RCC 7860 (cell line): Measurements from ENCODE around the gene SLC22A3.

Experiments
- DNase-seq: peaks from one replicate; pipeline ENCODE4 v3.0.0-alpha.2; 2015; ENCODE audit warnings: low spot score
- FAIRE-seq: peaks from 2 replicates; lab custom pipeline; 2012; peaks lifted over from hg19 to GRCh38; lab: Jason Lieb, UNC

SLC22A3 gene

DNA sequence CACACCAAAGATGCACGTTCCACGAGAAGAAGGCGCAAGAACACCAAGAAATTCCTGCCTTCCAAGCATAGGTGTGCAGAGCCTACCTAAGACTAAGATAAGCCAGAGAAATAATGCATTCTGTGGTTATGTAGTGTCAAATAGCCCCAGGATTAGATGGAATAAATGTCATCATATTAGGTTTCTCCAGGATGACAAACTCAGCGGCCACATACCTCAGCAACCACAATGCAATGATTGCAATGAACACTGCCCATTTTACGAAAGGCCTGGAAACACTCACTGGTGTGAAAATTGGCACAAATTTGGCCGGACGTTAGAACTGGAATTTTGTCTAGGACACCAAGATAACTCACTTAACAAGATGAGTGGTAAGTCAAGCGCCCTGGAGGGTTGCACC is 129.7 kb downstream of the SLC22A3 start:
- DNase-seq = no peak
- no peak for FAIRE-seq

DNA sequence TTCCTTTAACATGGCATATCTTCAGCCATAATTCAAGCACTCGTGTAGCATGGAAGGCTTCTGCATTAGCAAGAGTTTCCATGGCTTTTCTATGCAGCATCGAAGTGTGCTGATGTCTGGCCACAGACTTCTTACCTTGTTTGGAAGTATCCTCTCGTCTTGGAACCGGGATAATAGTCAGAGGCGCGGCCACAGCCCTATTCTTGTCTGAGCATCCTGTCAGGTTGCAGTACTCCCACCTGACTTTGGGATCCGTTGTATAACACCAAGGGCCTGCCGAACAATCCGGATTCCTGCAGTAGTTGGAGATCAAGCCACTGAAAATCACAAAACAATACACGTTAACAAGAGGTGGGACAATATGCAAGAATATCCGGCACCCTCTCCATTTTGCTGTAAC is 138.9 kb downstream of the SLC22A3 start:
- no peak for DNase-seq
- no peak for FAIRE-seq

GRCh38 chr6:160489091-160489490 is 140.9 kb downstream of the SLC22A3 start:
- DNase-seq = no peak
- no peak for FAIRE-seq

DNA sequence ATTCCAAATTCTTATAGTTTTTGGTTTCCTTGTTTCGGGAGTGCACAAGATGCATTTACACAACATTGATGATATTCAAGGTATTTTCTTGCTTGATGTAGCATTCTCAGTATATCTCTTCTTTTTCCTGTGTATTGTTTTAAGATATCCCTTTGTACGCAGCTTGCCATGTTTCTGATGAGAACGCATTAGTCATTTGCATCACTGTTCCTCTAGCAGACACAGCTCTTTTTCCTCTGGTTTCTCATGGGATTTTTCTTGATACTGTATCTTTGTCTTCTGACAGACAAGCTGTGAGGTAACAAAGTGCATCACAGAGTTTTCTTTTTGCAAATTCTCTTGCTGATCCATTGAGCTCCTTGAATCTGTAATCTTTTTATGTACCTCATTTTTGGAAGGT is 146.4 kb downstream of the SLC22A3 start:
- FAIRE-seq = no peak

DNA sequence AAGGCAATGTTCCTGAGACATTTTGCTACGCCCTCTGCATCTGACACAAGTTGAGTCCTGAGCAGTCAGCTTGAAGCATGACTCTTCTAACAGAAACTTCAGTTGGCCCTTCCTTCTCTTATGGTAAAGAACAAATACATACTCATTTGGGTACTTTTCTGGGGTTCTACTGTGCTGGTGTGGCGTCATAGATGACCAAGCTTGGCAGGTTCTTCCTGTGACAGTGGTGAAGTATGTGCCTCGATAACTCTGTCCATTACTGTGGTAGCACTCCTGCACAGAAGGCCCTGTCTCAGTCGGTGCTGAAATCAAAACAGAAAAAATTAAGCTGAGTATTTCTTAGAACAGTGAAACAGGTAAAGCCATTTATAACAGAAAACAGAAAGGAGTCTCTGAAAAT is 152.5 kb downstream of the SLC22A3 start:
- DNase-seq (no peak), FAIRE-seq (no peak)

More for the DNA sequence above, 146.4 kb downstream of the SLC22A3 start:
- no peak for DNase-seq
